ENCODE data around the gene DDN.

DNA sequence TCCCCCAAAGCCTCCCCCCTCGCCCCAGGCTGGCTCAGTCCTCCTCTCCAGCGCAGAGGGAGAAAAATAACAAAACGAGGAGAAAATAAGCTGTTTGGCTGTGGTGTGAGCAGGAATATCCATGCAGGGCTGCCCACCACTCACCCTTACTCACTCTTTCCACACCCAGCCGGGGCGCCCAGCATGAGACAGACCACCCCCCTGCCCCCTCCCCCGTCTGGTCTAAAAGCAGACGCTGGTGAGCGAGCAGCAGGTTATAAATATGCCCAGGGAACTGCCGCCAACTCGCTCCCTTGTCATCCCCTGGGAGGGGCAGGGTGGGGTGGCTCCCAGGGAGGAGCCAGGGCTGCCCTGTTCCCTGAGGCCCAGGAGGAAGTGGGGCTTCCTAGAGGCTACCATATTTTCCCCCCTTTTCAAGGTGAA lies 13.7 kb downstream of the DDN start:
- no peak for TF ChIP-seq POLR2A (IDR thresholded peaks at IDR 0.05)
- TF ChIP-seq, protein P1, sequence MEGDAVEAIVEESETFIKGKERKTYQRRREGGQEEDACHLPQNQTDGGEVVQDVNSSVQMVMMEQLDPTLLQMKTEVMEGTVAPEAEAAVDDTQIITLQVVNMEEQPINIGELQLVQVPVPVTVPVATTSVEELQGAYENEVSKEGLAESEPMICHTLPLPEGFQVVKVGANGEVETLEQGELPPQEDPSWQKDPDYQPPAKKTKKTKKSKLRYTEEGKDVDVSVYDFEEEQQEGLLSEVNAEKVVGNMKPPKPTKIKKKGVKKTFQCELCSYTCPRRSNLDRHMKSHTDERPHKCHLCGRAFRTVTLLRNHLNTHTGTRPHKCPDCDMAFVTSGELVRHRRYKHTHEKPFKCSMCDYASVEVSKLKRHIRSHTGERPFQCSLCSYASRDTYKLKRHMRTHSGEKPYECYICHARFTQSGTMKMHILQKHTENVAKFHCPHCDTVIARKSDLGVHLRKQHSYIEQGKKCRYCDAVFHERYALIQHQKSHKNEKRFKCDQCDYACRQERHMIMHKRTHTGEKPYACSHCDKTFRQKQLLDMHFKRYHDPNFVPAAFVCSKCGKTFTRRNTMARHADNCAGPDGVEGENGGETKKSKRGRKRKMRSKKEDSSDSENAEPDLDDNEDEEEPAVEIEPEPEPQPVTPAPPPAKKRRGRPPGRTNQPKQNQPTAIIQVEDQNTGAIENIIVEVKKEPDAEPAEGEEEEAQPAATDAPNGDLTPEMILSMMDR (IDR thresholded peaks at IDR 0.05) = no peak

All from esophagus squamous epithelium (tissue), 4 donors.